HL-60/S4 treated with phorbol 12-myristate 13-acetate at 8.2 ng/mL for 4 days and 3 days (cell line): ENCODE data around the gene IFT81.
"Not testable (repeated sequence)": the region's sequence is repeated elsewhere in the genome, so short reads cannot be mapped to it uniquely, and the experiment has no call there.

ENCODE experiments used
- in situ Hi-C: fragments of 300-500 bp; cut with MboI; formaldehyde crosslinking; loops from 2 replicates; pipeline ENCODE4 v1.15.0; 2022; ENCODE audit warnings: low sequenced_read_pairs

Gene IFT81

DNA sequence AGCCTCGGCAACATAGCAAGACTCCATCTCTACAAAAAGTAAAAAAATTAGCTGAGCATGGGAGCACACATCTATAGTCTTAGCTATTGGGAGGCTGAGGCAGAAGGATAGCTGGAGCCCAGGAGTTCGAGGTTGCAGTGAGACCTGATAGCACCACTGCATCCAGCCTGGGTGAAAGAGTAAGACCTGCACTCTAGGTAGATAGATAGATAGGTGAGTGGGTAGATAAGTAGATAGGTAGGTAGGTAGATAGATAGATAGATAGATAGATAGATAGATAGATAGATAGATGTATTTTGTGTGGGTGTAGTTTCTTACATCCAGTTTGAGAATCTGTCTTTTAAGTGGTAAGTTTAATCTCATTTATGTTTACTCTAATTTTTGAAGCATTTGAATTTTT lies 72.8 kb downstream of the IFT81 start:
- in situ Hi-C loops, result no loop called here

DNA sequence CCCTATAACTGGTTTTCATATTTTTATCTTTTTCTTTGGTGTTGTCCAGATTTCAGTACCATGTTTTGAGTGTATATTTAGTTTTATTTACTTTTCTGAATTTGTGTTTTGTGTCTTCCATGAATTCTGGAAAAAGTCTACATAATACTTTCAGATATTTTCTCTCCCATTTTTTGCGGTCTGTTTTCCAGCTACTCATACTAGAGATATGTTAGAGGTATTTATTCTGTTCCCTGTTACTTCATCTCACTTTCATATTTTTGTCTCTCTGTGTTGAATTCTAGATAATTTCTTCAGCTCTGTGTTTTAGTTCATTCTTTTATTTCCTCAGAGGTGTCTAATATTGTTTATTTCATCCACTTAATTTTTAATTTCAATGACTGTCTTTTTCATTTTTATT lies 74.2 kb downstream of the IFT81 start:
- in situ Hi-C loops, result no loop called here

DNA sequence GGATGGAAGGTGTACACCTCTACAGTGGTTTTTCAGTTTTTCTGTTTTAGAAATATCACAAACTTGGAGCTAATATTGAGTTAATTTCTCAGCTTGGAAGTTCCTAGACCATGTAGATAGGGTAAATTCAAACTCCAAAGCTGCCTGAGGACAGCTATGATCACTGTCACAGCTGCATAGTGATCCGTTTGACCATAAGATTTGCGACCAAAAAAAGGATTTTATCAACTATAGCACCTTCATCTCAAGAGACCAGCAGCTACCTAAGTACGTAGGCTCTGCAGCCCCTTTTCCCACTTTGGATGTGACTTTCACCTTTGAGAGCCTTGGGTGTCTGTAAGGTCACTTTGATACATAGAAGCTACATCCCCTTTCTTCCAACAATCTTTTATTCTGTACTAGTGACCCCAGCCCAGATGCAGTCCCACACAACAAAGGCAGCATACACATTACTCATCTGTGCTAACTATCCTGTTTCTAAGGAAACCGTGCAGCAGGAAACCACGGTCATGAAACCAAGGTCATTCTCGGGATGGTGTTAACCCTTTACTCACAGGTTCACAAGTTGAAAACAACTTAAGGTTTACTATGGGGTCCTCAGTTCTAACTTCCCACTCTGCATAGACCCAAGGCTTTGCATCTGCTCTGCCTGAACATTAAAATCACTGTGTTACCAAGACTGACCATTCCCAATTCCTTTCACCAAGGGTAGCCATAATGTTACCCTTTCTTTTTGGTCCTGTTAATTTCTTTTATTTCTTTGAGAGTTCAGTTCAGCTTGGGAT lies 75.4 kb downstream of the IFT81 start:
- in situ Hi-C loops, result no loop called here

DNA sequence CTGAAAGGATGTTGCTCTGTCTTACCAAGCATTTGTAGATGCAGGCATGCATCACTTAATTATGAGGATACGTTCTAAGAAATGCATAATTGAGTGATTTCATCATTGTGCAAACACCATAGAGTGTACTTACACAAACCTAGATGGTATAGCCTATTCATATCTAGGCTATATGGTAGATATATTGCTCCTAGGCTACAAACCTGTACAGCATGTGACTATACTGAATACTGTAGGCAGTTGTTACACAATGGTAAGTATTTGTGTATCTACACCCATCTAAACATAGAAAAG lies 75.9 kb downstream of the IFT81 start:
- in situ Hi-C loops, result no loop called here

DNA sequence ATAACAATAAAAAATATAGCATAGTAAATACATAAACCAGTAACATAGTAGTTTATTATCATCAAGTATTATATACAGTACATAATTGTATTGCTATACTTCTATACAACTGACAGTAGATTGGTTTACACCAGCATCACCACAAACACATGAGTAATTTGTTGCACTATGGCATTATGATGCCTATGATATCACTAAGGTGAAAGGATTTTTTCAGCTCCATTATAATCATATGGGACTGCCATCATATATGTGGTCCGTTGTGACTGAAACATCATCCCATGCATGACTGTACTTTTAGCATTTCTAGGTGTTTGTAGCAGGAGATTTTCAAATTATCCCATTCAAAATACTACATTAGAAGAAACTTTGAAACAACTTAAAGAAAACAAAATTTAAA lies 77.8 kb downstream of the IFT81 start:
- in situ Hi-C loops, result no loop called here

DNA sequence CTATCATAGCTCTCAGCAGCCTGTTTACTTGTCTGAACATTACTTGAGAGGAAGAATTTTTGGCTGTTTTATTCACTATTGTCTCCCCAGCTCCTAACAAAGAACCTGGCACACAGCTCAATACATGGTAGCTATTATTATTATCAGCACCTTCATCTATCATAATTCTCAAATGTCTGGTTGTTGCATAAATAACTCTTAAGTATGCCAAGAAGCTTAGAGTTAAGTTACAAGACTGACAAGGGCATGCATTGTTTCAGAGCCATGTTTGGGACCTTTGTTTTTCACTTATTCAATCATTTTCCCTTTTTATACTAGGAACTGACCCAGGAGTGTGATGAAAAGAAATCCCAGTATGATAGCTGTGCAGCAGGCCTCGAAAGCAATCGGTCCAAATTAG lies 79.4 kb downstream of the IFT81 start:
- in situ Hi-C loops, result no loop called here

DNA sequence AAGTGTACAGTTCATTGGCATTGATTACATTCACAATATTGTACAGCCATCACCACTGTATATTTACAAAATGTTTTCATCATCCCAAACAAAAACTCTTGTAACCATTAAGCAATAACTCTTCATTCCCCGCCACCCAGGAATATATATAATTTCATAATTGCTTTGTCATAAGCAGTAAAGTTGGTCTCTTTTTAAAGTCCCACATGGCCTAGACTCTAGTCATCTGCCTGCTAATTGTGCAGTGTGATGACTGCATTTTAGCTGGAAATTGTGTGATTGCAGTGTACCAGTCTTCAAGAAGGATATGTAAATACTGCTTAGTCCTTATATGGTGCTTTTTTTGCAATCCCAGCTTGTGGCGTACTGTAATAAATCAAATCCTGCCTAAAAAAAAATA lies 81.8 kb downstream of the IFT81 start:
- in situ Hi-C loops, result no loop called here

DNA sequence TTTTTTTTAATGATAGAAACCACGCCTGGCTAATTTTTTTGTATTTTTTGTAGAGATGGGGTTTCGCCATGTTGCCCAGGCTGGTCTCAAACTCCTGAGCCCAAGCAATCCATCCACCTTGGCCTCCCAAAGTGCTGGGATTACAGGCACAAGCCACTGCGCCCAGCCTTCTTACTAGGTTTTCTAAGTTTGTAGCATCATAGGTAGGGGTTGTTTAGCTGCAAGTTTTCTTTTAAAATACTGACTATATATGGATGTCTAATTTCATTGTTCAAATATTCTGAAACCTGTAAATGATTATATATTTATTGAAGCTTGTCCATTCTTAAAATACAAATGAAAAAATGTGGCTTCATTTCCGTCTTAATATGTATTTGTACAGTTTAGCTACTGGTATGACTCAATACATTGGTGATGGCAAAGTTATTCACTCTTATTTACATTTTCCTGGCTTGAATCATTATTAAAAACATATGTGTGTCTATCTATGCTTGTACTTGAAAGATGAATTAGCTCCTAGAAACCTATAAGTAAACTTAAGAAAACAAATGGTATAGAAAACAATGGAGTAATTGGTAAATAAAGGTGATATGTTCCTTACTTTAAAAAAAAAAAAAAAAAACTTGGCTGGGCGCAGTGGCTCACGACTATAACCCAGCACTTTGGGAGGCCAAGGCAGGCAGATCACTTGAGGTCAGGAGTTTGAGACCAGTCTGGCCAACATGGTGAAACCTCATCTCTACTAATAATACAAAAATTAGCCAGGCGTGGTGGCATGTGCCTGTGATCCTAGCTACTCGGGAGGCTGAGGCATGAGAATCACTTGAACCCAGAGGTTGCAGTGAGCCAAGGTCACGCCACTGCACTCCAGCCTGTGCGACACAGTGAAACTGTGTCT lies 87.7 kb downstream of the IFT81 start:
- in situ Hi-C loops, result not testable (repeated sequence)

DNA sequence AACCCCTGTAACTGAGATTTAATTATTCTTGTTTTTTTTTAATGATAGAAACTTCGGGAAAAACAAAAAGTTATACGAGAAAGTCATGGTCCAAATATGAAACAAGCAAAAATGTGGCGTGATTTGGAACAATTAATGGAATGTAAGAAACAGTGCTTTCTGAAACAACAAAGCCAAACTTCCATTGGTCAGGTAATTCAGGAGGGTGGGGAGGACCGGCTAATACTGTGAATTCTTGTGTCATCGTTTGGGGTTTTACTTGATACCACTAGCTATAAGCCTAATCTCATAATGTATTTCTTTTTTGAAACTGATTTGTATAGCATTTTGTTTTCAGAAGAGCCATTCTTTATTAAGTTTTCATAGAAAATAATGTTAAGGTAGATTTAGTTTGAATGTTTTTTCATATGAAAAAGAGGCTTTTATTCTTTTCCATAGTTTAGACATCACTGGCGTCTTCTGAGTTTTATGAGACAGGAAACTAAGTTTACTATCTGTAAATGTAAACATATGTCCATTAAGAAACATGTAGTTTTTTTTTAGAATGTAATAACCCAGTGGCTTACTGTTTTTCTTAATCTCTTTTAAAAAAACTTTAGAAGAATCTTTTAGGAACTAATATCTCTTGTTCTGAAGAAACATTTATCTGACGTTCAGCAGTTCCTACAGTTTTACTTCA lies 94.0 kb downstream of the IFT81 start:
- in situ Hi-C loops, result no loop called here

DNA sequence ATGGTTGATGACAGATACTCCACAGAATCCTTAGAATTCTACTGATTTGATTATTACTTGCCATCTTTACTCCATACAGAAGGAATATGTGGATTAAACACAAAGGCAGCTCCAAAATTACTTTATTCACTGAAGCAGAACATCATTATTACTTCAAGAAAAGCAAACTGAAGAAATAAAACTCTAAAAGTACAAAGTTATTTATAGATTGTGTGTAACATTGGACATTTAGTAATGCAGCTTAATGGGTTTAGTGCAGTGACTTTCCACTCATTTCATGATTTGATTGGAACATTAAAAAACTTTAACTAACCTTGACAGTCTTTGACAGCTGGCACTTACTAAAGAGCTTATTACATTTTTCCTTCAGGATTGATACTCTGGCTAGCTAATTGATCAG lies 97.9 kb downstream of the IFT81 start:
- in situ Hi-C loops, result no loop called here

DNA sequence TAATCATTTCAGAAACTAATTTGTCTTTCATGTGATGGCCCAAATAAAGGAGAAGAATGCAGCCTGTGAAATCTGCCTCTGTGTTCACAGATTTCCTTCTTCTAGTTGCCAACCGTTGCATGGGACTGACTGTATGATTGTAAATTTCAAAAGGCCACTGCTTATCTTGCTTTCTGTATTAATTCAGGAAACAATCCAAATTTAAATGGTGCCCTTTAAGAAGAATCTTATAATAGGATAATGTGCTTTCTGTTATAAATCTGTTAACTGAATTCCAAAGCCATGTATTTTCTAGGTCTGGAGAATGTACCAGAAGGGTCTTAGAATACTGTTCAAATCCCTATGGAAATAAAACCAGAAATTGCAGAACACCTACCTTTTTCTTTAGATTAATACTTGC lies 98.3 kb downstream of the IFT81 start:
- in situ Hi-C loops, result no loop called here

DNA sequence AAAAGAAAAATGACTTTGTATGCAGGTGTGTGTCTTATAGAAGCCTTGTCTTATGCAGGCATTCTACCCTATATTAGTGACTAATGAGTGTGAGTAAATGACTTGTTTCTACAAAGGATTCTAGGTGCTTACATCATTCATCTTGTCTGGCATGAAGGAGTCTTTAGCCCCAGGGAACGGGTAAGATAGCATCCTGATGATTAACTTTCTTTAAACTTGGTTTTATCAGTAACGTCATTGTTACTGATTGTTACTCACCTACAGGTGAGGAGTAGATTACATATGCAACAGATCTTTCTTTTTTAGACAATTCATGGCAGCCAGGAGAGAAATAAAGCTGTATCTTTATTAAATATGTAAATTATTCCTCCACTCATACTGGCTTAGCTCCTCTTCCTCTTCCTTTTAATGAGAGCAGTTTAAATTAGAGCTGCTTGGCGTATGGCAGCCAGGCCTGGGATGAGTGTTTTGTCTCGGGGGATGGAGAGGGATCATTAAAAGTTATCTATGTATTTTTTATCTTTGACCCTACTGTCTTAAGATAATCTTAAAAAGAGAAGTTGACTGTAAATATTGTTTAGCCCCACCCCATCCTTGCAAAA lies 99.7 kb downstream of the IFT81 start:
- in situ Hi-C loops, result no loop called here

DNA sequence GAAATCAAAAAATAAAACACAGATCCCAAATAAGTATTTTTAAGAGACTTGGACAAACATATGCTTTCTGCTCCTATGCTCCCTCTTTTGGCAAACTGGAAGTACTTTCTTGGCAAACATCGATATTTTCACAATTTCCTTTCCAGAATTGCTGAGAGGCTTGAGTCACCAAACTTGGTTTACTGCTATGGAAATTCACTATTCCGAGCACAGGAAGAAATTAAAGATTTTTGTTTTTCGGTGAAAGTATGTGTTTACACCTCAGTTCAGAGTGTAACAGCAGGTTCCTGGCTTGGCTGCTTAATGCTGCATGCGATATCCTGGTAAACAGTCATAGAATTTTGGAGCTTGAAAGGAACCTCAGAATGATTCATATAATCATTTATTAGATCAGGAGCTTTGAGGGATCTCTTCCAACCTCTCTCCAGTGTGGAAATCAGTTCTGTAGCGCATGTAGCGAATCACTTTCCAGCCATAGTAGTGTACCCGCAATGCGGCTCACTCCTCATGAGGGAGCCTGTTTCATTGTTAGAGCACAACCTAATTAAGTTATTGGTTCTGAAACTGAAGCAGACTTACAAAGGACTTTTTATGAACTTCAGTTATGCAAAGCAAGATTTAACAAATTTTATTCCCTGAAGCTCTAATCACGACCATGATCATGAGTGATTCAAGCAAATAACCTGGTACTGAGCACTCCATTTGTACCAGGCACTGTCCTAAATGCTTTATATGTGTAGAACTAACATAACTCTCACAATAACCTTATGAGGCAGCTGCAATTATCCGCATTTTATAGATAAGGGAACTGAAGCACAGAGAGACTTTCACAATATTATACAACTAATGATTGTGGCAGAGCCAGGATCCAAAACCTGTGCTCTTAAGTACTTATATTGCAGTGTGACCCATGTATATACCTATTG lies 100.5 kb downstream of the IFT81 start:
- in situ Hi-C loops, result no loop called here

DNA sequence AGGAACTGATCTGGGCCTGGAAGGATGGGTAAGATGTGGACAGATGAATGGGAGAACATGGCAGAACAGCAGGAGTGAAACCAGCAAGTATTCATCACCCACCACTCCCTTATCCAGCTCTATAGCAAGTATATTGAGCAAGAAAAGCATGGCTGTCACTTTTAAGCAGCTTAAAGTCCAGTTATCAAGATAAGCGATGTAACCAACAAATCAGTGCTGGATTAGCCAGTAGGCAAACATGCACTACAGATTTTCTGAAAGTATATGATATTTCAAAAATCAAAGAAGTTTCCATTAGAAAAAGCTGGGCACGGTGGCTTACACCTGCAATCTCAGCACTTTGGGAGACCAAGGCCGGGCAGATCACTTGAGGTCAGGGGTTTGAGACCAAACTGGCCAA lies 103.0 kb downstream of the IFT81 start:
- in situ Hi-C loops, result no loop called here

DNA sequence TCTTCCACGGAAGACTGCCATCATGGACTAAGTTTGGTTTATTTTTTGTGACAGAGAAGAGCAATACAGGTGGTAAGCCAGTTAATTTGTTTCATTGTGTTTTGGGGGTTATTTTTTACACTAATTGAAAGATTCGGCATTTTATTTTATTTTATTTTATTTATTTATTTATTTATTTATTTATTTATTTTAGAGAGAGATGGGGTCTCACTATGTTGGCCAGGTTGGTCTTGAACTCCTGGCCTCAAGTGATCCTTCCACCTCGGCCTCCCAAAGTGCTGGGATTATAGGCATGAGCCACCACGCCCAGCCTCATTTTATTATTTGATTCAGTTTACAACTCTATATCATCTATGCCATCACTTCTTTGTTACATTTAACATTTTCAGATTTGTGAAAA lies 104.2 kb downstream of the IFT81 start:
- in situ Hi-C loops, result not testable (repeated sequence)

DNA sequence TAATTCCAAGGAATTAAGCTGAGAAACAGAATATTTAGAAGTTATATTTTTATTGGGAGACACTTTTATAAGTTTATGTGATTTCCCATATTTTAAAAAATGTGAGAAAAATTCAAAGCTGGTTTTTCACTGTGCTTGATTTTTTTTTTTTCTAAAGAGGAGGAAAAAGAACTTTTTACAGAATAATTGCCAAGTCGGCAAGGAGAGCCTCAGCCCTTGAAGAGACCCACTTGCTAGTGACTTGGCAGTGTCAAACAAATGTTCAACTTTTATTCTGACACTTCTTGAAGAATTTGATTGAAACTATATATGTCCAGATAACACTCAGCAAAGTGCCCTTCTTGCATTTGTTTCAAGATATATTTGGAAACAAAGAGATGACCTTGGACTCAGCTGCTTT lies 104.6 kb downstream of the IFT81 start:
- in situ Hi-C loops, result no loop called here

DNA sequence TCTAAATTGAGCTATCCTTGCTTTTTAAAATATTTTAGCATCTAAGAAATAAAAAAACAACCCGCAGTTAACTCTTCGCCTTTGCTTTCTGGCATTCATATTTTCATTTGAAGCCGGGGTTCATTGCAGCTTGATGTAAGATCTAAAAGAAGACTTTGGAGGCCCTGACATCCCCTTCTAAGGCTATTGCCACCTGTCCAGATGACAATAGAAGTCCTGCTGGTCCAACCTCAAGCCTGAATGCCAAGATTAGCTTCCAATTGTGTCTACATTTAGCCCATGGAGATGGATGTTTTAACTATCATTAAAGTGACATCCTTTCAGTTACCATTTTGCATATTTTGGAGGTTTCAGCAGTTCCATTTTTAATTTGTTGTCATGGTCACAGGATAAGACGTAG lies 105.3 kb downstream of the IFT81 start:
- in situ Hi-C loops, result no loop called here

DNA sequence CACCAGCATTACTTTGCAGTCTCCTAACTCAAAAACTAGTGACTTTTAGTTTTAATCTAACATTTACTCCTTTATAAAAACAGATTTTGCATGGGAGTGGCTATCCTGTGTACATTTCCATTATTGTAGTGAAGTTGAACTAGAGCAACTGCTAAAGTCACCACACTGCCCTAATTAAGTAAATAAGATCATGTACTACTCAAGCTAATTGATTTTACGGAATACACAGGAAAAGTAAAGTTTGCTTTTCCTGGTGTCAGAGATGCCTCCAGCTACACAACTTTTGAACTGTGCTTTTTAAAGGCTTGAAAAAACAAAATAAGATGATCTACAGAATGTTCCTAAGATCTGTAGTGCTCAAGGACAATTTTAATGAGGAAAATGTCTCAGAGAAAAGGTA lies 106.5 kb downstream of the IFT81 start:
- in situ Hi-C loops, result no loop called here

DNA sequence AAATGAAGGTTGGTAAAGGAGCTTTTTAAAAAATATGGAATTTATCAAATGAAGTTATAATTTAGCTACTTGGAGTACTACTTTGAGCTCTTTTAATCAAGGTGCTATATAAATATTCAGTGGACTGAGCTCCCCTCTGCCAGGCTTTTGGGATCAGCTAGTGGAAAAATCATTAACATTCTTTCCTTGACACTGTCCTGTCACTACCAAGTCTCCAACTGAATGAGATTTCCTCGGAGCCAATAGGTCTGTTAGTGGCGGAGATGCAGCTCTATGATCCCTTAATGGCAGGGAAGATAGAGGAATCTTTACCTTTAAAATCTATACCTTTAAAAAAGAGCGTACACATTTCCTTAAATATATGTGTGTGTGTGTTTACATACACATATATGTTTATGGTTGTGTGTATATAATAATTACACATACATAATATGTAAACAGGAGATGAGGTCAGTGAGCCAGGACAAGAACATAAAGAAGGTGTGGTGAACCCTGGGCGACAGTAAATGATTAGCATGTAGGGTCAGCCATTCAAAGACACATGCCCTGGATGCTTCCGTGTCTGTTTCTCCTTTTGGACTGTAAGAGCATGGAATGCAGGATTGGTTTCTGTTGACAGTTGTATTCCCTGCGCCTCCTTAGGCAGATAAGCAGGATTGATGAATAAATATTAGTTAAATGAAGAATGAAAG lies 109.2 kb downstream of the IFT81 start:
- in situ Hi-C loops, result no loop called here

DNA sequence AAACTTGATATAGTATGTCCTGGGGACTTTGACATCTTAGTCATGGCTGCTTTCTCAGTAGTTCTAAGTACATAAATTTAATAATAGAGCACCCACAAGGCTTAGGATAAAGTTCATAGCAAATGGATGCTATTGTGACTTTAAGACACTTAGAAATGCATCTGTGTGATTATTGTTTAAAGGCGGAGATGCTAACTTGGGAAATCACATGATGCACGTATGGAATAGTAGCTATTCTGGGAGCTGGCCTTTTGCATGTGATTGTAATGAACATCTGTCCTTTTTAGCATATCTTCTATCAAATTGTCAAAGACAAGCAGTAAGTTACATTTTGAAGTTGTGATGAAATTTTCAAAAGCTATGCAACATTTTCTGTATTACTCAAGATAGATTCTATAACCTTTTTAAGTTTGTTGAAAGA lies 110.2 kb downstream of the IFT81 start:
- in situ Hi-C loops, result no loop called here
